Esophagus muscularis mucosa (tissue), 4 donors: Measurements from ENCODE around the gene IRX4. TPM values are rescaled to one million over a fixed set of nuclear protein-coding genes. Genes with fewer than 3 reads are reported as not detected.

Experiments used
- DNase-seq: peaks from one replicate; pipeline ENCODE4 v3.0.0-alpha.2; 2017; ENCODE audit errors: extremely low spot score
- H3K27ac ChIP-seq, 4 donors: fragments of 200-600 bp; sonication (generic); replicated peaks in 1 of 4; 1 replicate in 3 of 4; 2 replicates in 1 of 4; pipeline ENCODE4 v1.5.1; 2016 to 2019; ENCODE audit warnings: mild to moderate bottlenecking in 1 of 4
- H3K27me3 ChIP-seq, 4 donors: fragments of 200-600 bp; sonication (generic); one replicate each; pipeline versions ENCODE4 v1.5.1 to v1.6.0; 2016 to 2019
- H3K36me3 ChIP-seq, 4 donors: fragments of 200-600 bp; sonication (generic); one replicate each; pipeline ENCODE4 v1.5.1; 2016 to 2019
- H3K4me1 ChIP-seq, 4 donors: fragments of 200-600 bp; sonication (generic); one replicate each; pipeline ENCODE4 v1.5.1; 2016 to 2019
- H3K4me3 ChIP-seq, 4 donors: fragments of 200-600 bp; sonication (generic); 1 replicate in 2 of 4; 2 replicates in 2 of 4; pipeline ENCODE4 v1.5.1; 2016 to 2019; ENCODE audit warnings: mild to moderate bottlenecking in 4 of 4, moderate library complexity in 1 of 4
- H3K9me3 ChIP-seq, 4 donors: fragments of 200-600 bp; sonication (generic); 1 replicate in 3 of 4; 2 replicates in 1 of 4; pipeline ENCODE4 v1.5.1; 2016 to 2019
- EP300 ChIP-seq: sonication (generic); formaldehyde crosslinking; IDR thresholded peaks from one replicate; pipeline ENCODE4 v1.6.1; 2017; ENCODE audit warnings: antibody characterized with exemption
- POLR2A ChIP-seq: fragments of 450-650 bp; IDR thresholded peaks from one replicate; pipeline ENCODE4 v1.6.1; 2017; ENCODE audit warnings: antibody characterized with exemption, moderate library complexity, mild to moderate bottlenecking, low read depth
- POLR2AphosphoS5 ChIP-seq, 2 donors: sonication (generic); formaldehyde crosslinking; IDR thresholded peaks; one replicate each; pipeline ENCODE4 v1.6.1; 2017; ENCODE audit warnings: antibody characterized with exemption in 2 of 2
- WGBS: methylation state at CpG from one replicate; pipeline ENCODE4 v1.1.5; 2018; 5-methylcytosine and 5-hydroxymethylcytosine counted together
- intact Hi-C: fragments of 100-400 bp; cut with DNase I; formaldehyde crosslinking; loops from one replicate; pipeline ENCODE4 v1.15.1; 2023
- total RNA-seq, 4 donors: library from RNA; depleted of rRNA; stranded (reverse); fragments of >200 nt; gene quantifications; one replicate each; pipeline versions ENCODE4 v1.1.0 to v1.2.1, GENCODE V29; 2016
- TF ChIP-seq, protein P1 (sequence below), 3 experiments: fragments of 200-600 bp in 2 of 3; fragments of 450-650 bp in 1 of 3; sonication (generic) in 2 of 3; IDR thresholded peaks; one replicate each; pipeline ENCODE4 v1.5.1; 2017 to 2019; ENCODE audit warnings: antibody characterized with exemption in 3 of 3, mild to moderate bottlenecking in 2 of 3, moderate library complexity in 1 of 3

IRX4 gene
- total RNA-seq, 4 donors from 2014 or later: not detected

DNA sequence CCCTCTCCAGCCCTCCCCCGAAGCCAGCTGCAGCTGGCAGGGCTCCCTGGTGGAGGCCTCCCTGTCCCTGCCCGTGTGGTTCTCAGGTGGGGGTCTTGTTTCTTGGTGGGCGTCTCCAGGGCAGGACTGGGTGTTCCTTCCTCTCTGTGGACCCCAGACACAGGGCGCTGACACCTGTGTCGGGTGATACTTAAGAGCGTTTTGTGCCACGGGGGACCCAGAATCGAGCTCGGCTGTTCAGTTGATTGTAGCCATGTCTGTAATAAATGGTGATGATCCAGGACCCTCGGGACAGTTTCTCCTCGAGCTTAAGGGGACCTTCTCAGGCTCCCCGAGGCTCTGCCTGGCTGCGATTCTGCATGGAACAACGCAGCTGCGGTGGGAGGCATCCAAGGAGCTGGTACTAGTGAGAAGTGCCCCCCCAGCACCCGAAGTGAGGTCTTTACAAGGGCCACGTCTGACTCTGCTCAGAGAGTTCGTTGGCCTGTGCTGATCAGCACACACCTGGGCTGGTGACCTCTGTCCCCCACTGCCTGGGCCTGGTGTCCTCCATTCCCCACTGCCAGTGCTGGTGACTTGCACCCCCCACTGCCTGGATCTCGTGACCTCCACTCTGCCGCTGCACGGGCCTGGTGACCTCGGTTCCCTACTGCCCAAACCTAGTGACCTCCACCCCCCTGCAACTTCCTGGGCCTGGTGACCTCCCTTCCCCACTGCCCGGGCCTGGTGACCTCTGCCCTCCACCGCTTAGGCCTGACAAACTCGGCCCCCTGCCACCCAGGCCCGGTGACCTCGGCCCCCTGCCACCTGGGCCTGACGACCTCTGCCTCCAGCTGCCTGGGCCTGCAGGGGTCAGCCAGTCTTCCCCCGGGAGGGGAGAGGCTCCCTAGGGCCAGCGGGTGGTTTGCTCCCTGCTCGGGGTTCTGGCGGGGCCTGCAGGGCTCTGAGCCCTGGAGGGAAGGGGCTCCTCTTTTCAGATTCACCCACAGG is 45.5 kb downstream of the IRX4 start:
- H3K9me3 ChIP-seq: no peaks in the 10 kb centered on the region
- no peaks in the 10 kb centered on the region for H3K4me1 ChIP-seq
- intact Hi-C loops: no loop called here
- no peaks in the 10 kb centered on the region for H3K36me3 ChIP-seq
- DNase-seq: no peak
- TF ChIP-seq EP300: no peak
- TF ChIP-seq, protein P1, sequence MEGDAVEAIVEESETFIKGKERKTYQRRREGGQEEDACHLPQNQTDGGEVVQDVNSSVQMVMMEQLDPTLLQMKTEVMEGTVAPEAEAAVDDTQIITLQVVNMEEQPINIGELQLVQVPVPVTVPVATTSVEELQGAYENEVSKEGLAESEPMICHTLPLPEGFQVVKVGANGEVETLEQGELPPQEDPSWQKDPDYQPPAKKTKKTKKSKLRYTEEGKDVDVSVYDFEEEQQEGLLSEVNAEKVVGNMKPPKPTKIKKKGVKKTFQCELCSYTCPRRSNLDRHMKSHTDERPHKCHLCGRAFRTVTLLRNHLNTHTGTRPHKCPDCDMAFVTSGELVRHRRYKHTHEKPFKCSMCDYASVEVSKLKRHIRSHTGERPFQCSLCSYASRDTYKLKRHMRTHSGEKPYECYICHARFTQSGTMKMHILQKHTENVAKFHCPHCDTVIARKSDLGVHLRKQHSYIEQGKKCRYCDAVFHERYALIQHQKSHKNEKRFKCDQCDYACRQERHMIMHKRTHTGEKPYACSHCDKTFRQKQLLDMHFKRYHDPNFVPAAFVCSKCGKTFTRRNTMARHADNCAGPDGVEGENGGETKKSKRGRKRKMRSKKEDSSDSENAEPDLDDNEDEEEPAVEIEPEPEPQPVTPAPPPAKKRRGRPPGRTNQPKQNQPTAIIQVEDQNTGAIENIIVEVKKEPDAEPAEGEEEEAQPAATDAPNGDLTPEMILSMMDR (IDR thresholded peaks at IDR 0.05): no peak
- TF ChIP-seq POLR2A: no peak
- TF ChIP-seq POLR2AphosphoS5 (IDR thresholded peaks at IDR 0.05): no peak
- peaks cover 0 to 79% (median 10%) of the 10 kb centered on the region in 4 donors for H3K27me3 ChIP-seq
- H3K27ac ChIP-seq: no peak overlapping the region
- no peak overlapping the region for H3K4me3 ChIP-seq
- WGBS: 81% methylated on average over 10 of the region's 32 CpGs

DNA sequence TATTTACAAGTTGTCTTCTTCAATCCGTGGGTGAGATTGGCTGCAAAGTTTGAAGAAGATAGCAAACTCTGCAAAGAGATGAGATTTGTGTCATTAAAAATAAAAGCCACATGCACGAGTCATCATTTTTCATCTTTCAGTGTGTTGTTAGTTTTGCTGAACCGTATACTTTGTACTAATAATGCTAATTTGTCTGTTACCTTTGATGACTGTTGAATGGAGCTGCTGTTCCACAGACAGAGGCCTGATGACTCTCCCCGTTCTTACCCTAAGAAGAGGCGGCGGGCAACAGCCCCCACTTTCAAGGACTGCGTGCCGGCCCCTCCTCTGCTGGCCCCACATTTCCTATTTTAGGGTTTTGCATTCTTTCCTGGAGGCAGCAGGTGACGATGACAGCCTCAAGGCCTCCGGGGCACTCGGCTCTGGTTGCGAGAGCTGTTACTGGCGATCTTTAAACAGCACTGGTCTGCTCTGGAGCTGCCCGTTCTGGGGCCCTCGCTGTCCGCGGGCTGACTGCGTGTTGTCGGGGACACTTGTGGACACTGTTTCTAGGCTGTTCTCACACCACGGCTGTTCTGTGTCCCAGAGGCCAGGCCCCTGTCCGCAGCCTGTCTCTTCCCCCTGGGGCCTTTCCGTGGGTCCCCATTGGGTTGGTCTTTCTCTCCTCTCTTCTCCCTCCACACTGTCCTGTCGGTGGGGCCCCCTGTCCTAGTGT is 46.4 kb downstream of the IRX4 start:
- H3K4me1 ChIP-seq: no peaks in the 10 kb centered on the region
- intact Hi-C loops: no loop called here
- H3K27ac ChIP-seq: no peak overlapping the region
- H3K27me3 ChIP-seq: peaks cover 0 to 73% (median 10%) of the 10 kb centered on the region in 4 donors
- no peaks in the 10 kb centered on the region for H3K9me3 ChIP-seq
- H3K4me3 ChIP-seq: no peak overlapping the region
- WGBS: 65% methylated on average over 18 of the region's 23 CpGs
- no peaks in the 10 kb centered on the region for H3K36me3 ChIP-seq
- DNase-seq: no peak
- TF ChIP-seq, protein P1 (IDR thresholded peaks at IDR 0.05): no peak
- TF ChIP-seq EP300 (no peak), POLR2A (no peak), POLR2AphosphoS5 (IDR thresholded peaks at IDR 0.05) (no peak)

DNA sequence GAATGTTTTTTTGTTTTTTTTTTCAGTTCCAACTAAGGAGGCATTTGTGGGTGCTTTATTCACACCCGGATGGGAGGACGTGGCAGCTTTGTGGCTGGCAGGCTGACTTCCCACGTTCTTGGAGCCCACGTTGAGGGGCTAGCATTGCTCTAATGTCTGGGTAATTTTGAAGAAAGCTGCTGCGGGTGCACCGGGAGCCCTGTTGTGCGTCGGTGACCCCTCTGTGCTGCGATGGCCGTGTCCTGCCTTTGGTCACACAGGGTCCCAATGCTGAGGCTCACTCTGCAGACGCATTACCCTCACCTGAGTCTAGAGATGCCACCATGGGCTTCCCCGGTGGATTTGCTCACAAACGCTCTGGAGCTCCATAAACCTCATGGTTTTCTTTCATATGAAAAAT is 47.3 kb downstream of the IRX4 start:
- no peaks in the 10 kb centered on the region for H3K9me3 ChIP-seq
- peaks cover 0 to 64% (median 6%) of the 10 kb centered on the region in 4 donors for H3K27me3 ChIP-seq
- TF ChIP-seq EP300 (no peak), POLR2A (no peak), POLR2AphosphoS5 (IDR thresholded peaks at IDR 0.05) (no peak)
- TF ChIP-seq, protein P1 (IDR thresholded peaks at IDR 0.05): no peak
- 89% methylated on average over 13 of the region's 13 CpGs for WGBS
- no peak overlapping the region for H3K4me3 ChIP-seq
- H3K27ac ChIP-seq: no peak overlapping the region
- H3K36me3 ChIP-seq: peaks cover 0 to under 1% (median 0%) of the 10 kb centered on the region in 4 donors
- no peaks in the 10 kb centered on the region for H3K4me1 ChIP-seq
- DNase-seq: no peak
- intact Hi-C loops: no loop called here

DNA sequence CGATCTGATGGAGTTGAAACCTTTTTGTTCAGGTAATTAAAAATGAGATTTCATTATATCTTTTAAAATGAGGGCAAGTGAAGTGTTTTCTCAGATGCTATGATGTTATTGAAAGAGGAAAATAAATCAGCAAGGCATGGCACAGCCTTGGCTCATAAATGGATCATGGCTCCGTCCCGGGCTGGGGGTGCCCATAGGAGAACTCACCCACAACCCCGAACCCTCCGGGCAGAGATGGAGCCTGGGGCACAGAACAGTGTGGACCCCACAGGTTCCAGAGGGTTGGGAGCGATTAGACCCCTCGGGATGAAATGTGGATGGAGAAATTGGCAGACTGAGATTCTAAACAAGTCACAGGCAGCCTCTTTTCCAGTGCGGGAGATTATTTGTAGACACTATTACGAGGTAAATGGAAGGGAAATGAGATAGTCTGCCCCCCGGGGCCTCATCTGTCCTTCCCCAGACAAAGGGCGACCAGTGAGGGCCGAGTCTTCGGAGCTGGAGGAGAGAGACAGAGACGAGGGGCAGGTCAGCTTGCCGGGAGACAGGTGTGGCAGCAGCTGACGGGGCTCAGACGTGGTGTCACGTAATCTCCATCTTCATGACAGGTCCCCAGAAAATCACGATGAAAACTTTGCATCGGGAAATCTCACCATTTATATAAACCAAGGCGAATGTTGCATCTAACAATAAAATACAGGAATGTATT is 47.9 kb downstream of the IRX4 start:
- Histone ChIP-seq H3K36me3 (peaks cover 0 to 5% (median 3%) of the 10 kb centered on the region in 4 donors), H3K27me3 (peaks cover 0 to 59% (median 1%) of the 10 kb centered on the region in 4 donors), H3K4me1 (no peaks in the 10 kb centered on the region), H3K9me3 (no peaks in the 10 kb centered on the region), H3K4me3 (no peak overlapping the region), H3K27ac (no peak overlapping the region)
- 58% methylated on average over 21 of the region's 21 CpGs for WGBS
- no peak for TF ChIP-seq POLR2A
- TF ChIP-seq, protein P1 (IDR thresholded peaks at IDR 0.05): no peak
- no peak for TF ChIP-seq EP300
- TF ChIP-seq POLR2AphosphoS5 (IDR thresholded peaks at IDR 0.05): no peak
- intact Hi-C loops: no loop called here
- DNase-seq: no peak
